ENCODE results near the gene AK6.
A peak's percentile ranks its signal among the peaks of the same experiment; 100 is the strongest.
"Not testable (repeated sequence)": the region's sequence is repeated elsewhere in the genome, so short reads cannot be mapped to it uniquely, and the experiment has no call there.

AK6 gene

DNA sequence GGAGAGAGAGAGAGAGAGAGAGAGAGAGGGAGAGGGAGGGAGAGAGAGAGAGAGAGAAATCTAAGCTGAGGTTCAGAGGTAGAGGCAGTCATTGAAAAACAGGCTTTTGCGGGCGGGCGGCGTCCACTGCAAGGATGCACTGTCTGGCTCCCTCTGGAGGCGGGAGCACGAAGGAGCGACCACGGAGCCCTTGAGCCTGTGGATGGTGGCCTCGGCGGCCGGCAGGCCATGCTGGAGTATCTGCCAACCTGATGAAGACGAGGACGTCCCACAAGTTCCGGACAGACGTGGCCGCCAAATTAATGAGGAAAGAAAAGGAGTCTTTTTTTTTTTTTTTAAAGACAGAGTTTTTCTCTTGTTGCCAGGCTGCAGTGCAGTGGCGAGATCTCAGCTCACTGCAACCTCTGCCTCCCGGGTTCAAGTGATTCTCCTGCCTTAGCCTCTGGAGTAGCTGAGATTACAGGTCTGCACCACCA is 34.5 kb downstream of the AK6 start:
- DNase-seq, result peak; percentile 73

GRCh38 chr5:69333668-69334315 is 35.5 kb downstream of the AK6 start:
- not testable (repeated sequence) for DNase-seq

DNA sequence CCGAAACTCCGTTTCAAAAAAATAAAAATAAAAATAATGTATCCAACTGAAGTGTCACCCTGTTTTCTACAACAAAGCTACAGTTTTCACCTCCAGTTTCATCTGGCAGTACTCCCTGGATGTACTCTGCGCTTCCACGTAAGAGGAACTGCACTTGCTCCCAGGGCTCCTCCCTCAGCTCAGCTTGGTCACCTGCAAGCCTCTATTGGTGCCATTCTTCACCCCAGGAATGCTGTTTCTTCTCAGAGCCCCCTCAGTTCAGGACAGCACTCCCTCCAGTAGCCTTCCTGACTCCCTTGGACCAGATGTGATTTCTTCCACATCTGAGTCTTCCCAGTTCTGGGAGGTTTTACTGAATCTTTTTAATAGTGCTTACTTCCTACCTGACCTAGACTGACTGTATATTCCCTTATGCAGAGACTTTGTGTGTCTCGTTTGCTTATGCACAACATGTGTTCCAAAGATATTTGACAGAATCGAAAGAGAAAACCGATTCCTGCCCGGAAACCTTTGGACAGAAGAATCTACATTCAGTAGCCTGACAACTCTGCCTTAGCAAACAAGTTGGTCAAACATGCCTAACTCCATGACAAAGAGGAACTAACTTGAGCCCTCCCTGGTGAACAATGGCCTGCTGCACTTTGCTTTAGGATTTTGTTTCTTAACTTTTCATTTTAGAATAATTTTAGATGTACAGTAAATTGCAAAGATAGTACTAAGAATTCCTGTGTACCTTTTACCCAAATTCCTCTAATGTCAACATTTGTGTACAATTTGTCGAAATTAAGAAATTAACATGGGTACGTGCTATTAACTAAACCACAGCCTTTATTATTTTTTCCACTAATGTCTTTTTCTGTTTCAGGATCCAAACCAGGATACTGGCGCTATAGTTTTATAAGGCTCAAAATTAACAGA is 37.5 kb downstream of the AK6 start:
- DNase-seq, result no peak

- DNase-seq, result no peak
These were observed 39.3 kb downstream of the AK6 start for GRCh38 chr5:69329905-69330489.

GRCh38 chr5:69326365-69326764 is 43.0 kb downstream of the AK6 start:
- no peak for DNase-seq

- DNase-seq, result no peak
These were observed 51.9 kb downstream of the AK6 start for GRCh38 chr5:69317391-69317790.

DNA sequence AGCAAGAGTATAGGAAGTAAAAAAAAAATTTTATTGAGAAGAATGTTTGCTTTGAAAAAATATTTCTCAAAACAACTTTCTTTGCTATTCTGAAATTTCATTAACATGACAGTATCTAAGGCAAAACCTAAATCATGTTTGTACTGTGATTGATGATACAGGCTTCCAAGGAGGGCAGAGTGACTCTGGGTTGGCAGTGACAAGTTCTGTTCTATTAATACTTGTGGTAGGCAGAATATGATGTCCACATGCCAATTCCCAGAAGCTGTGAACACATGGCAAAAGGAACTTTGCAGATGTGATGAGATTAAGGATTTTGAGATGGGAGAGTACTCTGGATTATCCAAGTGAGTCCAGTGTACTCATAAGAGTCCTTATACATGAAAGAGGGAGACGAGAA is 53.3 kb downstream of the AK6 start:
- DNase-seq, result no peak

- DNase-seq, result no peak
These were observed 55.9 kb downstream of the AK6 start for GRCh38 chr5:69313428-69313827.

DNA sequence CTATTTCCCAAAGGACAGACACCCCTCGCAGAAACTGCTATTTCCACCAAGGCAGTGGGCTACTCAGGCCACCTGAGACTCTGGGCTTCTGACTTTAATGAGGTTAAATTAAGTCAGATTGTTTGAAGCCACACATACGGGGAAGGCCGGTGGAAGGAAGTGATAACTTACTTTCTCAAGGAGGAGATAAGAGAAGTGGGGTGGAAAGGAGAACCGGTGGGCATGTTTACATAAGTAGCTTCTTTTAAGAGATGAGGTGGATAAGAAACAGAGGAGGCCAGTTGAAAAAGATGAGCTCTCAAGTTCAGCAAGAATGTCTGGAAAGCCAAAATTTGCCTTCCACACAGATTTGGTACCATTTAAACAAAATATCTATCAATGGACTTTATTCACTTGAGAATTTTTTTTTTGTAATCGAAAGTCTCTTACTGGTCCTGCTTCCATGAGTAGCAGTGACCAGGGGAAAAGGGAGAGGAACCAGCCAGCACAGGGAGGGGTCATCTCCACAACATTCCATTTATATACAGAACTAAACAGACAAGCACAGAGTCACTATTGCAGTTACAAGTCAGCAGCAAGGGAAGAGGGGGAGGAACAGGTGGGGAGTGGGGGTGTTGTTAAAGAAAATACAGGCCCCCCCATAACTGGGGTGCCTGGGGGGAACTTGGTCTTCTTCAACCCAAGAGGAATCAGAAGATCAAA is 56.7 kb downstream of the AK6 start:
- DNase-seq, result no peak

DNA sequence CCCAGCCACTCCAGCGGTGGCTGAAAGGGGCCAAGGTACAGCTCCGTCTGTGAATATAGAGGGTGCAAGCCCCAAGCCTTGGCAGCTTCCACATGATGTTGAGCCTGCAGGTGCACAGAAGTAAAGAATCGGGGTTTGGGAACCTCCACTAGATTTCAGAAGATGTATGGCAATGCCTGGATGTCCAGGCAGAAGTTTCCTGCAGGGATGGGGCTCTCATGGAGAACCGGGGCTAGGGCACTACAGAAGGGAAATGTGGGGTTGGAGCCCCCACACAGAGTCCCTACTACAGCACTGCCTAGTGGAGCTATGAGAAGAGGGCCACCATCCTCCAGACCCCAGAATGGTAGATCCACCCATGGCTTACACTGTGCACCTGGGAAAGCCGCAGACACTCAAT is 59.9 kb downstream of the AK6 start:
- DNase-seq, result no peak

GRCh38 chr5:69308046-69308553 is 61.2 kb downstream of the AK6 start:
- DNase-seq, result no peak

DNA sequence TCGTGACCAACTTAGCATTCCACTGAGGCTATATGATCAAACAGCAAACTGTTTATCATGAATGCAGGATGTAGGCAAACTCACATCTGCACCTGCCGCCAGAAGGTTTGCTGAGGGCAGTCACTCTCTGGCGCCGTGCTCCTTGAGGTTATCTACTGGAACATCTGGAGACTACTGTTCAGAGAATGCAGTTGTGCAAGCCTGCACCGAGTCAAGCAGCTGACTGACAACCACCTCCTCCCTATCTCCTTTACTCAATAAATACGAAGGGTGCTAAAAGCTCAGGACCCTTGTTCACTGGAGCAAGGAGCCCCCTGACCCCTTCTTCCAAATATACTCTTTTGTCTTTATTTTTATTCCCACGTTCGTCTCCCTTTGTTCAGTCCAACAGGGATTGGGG is 63.8 kb downstream of the AK6 start:
- no peak for DNase-seq
